ENCODE results near the gene TSPAN17.
"Not testable (repeated sequence)": the region's sequence is repeated elsewhere in the genome, so short reads cannot be mapped to it uniquely, and the experiment has no call there.

Gene TSPAN17

GRCh38 chr5:176647030-176647842, at the start of gene TSPAN17:
TSPAN17 (plus strand) TSS chr5:176647484; CDS start chr5:176647616, 132 bp downstream.
- DNase-seq (ENCODE audit: insufficient read length, low spot score), result peak; percentile 99
- TF ChIP-seq CTCF (IDR thresholded peaks at IDR 0.05; ENCODE audit: insufficient read depth, missing control alignments), result peak; percentile 22
- FAIRE-seq, result no peak

GRCh38 chr5:176599749-176600430, 47.4 kb upstream of the TSPAN17 start:
- DNase-seq (ENCODE audit: insufficient read length, low spot score); FAIRE-seq: not testable (repeated sequence)

GRCh38 chr5:176601901-176602482, 45.3 kb upstream of the TSPAN17 start:
- FAIRE-seq (no peak), DNase-seq (ENCODE audit: insufficient read length, low spot score) (no peak)
- TF ChIP-seq CTCF (IDR thresholded peaks at IDR 0.05; ENCODE audit: insufficient read depth, missing control alignments), result no peak

GRCh38 chr5:176603091-176603490, 44.2 kb upstream of the TSPAN17 start:
- no peak for DNase-seq (ENCODE audit: insufficient read length, low spot score)
- no peak for FAIRE-seq
- no peak for TF ChIP-seq CTCF (IDR thresholded peaks at IDR 0.05; ENCODE audit: insufficient read depth, missing control alignments)

GRCh38 chr5:176606032-176606431, 41.3 kb upstream of the TSPAN17 start:
- DNase-seq (ENCODE audit: insufficient read length, low spot score), result no peak
- TF ChIP-seq CTCF (IDR thresholded peaks at IDR 0.05; ENCODE audit: insufficient read depth, missing control alignments), result no peak
- FAIRE-seq, result no peak

GRCh38 chr5:176606875-176607274, 40.4 kb upstream of the TSPAN17 start:
- no peak for TF ChIP-seq CTCF (IDR thresholded peaks at IDR 0.05; ENCODE audit: insufficient read depth, missing control alignments)
- no peak for FAIRE-seq
- DNase-seq (ENCODE audit: insufficient read length, low spot score), result no peak

GRCh38 chr5:176608142-176608705, 39.1 kb upstream of the TSPAN17 start:
- no peak for DNase-seq (ENCODE audit: insufficient read length, low spot score)
- no peak for TF ChIP-seq CTCF (IDR thresholded peaks at IDR 0.05; ENCODE audit: insufficient read depth, missing control alignments)
- FAIRE-seq, result no peak
